GM19099 (cell line): ENCODE measurements around the gene SLC35B4.

Source experiments
- POLR2A ChIP-seq: IDR thresholded peaks from 3 replicates; pipeline ENCODE4 v1.6.1; 2011; ENCODE audit warnings: low read depth; ENCODE audit not compliant: insufficient read length; ENCODE audit errors: extremely low read depth

SLC35B4 gene

DNA sequence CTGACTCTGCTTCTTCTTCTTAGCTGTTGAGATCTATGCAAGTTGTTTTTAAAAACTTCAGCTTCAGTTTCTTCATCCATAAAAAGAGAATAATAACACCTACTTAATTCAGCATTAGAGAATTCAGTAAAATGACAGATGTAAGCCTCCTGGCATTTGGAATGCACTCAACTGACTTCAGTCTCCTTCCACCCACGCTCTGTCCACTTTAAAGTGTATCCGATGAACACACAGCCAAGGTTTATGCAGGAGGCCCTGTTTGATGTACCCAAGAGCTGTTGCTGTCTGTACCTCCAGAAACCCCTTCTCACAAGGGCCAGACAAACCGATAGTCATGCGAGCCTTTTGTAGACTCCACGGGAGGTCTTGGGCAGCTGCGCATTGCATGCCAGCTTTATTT lies 27.1 kb upstream of the SLC35B4 start:
- TF ChIP-seq POLR2A = no peak

- TF ChIP-seq POLR2A = no peak
Observed at GRCh38 chr7:134343136-134343535, 26.4 kb upstream of the SLC35B4 start.

GRCh38 chr7:134339475-134339874 lies 22.7 kb upstream of the SLC35B4 start:
- no peak for TF ChIP-seq POLR2A

DNA sequence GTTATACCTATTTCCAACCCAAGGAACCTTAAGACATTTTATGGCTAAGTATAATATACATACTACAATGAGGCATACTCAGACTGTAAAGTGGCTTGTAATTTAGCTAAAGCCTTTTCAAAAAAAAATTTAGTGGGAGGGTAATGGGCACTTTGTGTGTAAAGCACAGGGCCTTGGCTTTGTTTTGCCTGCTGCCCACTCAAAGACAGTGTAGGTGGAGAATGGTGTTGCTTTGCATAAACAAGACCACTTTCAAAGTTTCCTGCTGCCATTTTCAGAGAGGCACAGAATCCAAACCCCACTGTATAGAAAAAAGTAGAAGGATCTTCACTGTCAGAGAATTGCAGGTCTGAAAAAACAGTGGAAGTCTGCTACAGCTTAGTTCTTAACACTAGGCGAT lies 21.2 kb upstream of the SLC35B4 start:
- no peak for TF ChIP-seq POLR2A

DNA sequence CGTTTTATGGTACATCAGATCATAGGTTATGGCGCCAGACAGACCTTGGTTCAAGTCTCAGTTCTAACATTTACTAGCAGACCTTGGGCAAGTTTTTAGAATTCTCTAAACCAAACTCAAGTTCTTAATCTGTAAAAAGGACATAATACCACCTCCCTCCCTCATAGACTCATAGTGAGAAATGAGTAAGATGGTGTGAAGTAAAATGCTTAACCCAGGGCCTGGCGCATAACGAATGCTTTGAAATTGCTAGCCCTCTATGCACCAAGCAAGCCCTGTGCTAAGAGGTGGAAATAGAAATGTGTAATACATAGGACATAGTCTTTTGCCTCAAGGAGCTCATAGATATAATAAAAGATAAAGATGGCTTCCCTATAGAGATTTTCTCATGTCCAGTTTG lies 17.7 kb upstream of the SLC35B4 start:
- TF ChIP-seq POLR2A = no peak

DNA sequence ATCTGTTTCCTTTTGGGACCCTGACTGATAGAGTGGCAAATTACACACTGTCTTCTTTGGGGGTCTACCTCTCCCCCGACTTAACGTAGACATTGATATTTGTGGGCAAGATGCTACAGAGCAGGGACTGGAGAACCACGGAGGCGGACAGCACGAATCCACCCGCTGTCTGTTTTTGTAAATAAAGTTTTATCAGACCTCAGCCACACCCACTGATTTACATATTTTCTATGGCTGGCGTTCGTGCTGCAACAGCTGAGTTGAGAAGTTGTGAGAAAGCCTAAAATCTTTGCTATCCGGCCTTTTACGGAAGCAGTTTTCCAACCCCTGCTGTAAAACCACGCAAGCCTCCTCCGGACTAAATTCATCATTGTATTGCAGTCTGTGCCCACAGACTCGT lies 17.2 kb upstream of the SLC35B4 start:
- TF ChIP-seq POLR2A = no peak

DNA sequence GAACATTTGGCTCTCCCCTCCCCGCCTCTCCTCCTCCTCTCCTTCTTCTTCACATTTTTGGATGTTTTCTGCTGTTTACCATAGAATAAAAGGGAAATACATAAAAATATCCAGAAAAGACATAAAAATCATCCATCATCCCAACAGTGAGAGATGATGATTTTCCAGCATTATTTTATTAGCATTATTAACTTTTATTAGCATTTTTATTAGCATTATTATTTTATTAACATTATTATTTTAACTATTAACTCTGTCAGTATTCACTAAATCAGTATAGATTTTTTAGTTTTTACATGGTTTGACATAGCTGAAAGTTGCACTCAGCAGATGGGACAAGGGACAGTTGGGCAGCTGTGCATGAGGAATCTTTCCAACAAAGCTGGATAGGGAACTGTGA lies 16.2 kb upstream of the SLC35B4 start:
- no peak for TF ChIP-seq POLR2A

DNA sequence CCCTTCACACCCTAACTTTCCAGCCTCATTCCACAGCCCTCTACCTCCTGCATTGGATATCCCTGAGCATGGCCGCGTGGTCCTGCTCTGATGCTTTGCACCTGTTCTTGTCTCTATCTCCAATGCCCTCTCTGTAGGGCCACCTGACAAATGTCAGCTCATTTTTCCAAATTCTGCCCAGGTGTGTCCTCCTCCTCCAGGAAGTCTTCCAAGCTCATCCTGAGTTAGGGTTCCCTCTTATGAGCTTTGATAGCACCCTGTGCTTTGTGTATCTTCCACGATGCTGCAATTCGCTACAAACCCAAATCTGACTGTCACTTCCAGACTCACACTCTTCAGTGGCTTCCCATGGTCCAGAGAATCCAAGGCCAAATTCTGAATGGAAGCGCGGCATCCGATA lies 14.7 kb upstream of the SLC35B4 start:
- TF ChIP-seq POLR2A = no peak

DNA sequence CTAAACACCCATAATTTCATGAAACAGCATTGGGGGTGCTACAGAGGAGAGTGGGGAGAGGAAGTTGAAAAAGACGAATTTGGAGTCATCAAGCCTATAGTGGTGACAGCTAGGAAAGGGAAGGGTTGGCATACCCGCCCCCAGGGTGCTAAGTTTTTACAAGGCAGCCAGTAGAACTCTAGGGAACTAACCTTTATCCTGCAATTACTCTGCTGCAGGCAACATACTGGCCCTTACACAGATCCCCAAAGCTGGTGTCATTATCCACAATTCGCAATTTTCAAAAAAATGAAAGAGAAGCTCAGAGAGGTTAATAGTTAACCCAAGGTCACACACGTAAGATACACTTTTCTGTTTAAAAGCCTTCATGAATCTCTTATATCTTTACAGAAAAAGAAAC lies 14.2 kb upstream of the SLC35B4 start:
- no peak for TF ChIP-seq POLR2A

DNA sequence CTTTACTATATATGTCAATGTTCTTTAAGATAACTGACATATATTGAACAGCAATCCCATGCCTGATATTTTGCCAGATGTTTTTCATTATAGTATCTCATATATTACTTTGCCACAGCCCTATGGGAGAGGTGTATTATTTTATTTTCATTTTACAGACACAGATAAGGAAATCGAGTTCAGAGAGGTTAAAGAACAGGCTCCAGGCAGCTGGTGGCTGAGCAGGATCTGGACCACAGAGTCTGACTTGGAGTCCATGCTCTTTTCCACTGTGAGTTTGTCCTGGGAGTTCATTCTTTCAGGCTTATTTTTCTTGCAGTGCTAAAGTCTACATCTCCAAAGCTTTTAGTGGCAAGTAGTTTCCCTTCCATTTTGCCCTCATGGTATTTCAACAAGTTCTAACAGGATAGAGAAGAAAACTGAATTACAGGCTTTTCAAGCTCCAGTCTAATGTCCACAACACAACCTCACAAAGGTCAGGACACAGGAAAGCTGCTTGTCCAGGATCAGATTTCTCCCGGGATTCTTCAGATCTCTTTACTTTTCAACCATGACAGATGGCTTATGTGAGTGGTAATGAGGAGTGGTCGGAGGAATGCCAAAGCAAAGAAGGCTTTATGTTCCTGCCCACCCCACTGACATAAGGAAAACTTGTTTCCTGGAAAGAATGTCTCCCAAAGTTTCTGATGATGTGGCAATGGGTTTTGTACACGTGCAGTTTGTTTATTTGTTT lies 13.1 kb upstream of the SLC35B4 start:
- no peak for TF ChIP-seq POLR2A

GRCh38 chr7:134328900-134329299 lies 12.2 kb upstream of the SLC35B4 start:
- no peak for TF ChIP-seq POLR2A

DNA sequence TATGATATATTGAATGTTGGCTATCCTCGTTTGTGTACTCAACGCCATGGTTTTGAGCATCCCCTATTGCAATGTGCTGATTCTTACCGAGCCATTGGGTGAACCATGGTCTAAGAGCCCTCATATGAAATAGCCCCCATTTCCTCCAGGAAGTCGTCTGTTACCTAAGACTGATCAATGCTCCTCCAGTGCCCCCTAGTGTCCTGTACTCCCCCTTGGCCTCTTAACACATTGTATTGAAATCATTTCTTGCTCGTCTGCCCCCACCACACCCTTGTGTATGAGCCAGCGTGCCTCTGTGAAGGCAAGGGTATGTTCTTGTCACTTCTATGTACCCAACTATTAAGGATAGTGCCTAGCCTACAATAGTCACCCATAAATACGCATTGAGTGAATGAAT lies 11.2 kb upstream of the SLC35B4 start:
- TF ChIP-seq POLR2A = no peak

GRCh38 chr7:134324107-134324506 lies 7.4 kb upstream of the SLC35B4 start:
- no peak for TF ChIP-seq POLR2A

- no peak for TF ChIP-seq POLR2A
Observed at GRCh38 chr7:134320201-134320600, 3.5 kb upstream of the SLC35B4 start.

- TF ChIP-seq POLR2A = no peak
Observed at GRCh38 chr7:134318443-134318842, 1.7 kb upstream of the SLC35B4 start.

- no peak for TF ChIP-seq POLR2A
Observed at GRCh38 chr7:134317434-134317833, 704 bp upstream of the SLC35B4 start.
